GM12878 (cell line): ENCODE data around the gene TM7SF2.

Source experiments
- CTCF ChIP-seq, 3 experiments: IDR thresholded peaks in 2 of 3; conservative IDR thresholded peaks in 1 of 3; 2 replicates each; pipeline ENCODE4 v1.5.1; 2011; ENCODE audit warnings: low read depth in 3 of 3, low read length in 3 of 3, mild to moderate bottlenecking in 3 of 3, control low read depth in 2 of 3, moderate library complexity in 2 of 3, inconsistent platforms in 1 of 3, mixed read lengths in 1 of 3; ENCODE audit not compliant: control insufficient read depth in 2 of 3, insufficient read depth in 1 of 3; ENCODE audit errors: extremely low read depth in 1 of 3
- MEF2A ChIP-seq: IDR thresholded peaks from 2 replicates; pipeline ENCODE4 v1.6.1; 2011; ENCODE audit warnings: low read depth, mild to moderate bottlenecking, low read length, moderate library complexity; ENCODE audit not compliant: insufficient read depth
- YY1 ChIP-seq: IDR thresholded peaks from 2 replicates; pipeline ENCODE4 v1.6.1; 2011; ENCODE audit warnings: low read depth, mild to moderate bottlenecking, low read length
- ZNF384 ChIP-seq: IDR thresholded peaks from 2 replicates; pipeline ENCODE4 v1.6.1; 2012; ENCODE audit warnings: low read depth, mild to moderate bottlenecking, low read length, improper control_type of control experiment, borderline replicate concordance

- no peak for TF ChIP-seq YY1
- no peak for TF ChIP-seq MEF2A
- no peak for TF ChIP-seq ZNF384
- no peak for TF ChIP-seq CTCF (IDR thresholded peaks at IDR 0.05 in 2 of 3, conservative IDR thresholded peaks at IDR 0.05 in 1 of 3; ENCODE audit: control insufficient read depth in 2 of 3, extremely low read depth in 1 of 3, insufficient read depth in 1 of 3, low read depth in 3 of 3, low read length in 3 of 3)
These were observed 4.9 kb downstream of the TM7SF2 start for GRCh38 chr11:65116370-65117205.
